Right cardiac atrium (tissue), 5 donors: ENCODE results near the gene CAPN15. TPM values are rescaled to one million over a fixed set of nuclear protein-coding genes. Genes with fewer than 3 reads are reported as not detected.

Source experiments
- ATAC-seq, 2 donors: fragments of 200-7000 bp; cut with Tn5 transposase; one replicate each; pipeline versions ENCODE4 v1.8.0 to v1.9.1; 2020; ENCODE audit warnings: moderate library complexity in 2 of 2, mild to moderate bottlenecking in 1 of 2
- DNase-seq, 3 donors: peaks; one replicate each; pipeline ENCODE4 v3.0.0-alpha.2; 2020
- H3K27ac ChIP-seq: one replicate; pipeline ENCODE4 v1.5.1; 2013; ENCODE audit warnings: mild to moderate bottlenecking, low read length, control low read depth, moderate library complexity
- H3K27me3 ChIP-seq: one replicate; pipeline ENCODE4 v1.6.1; 2013; ENCODE audit not compliant: control insufficient read depth, insufficient read depth
- H3K4me1 ChIP-seq: one replicate; pipeline ENCODE4 v1.6.1; 2013; ENCODE audit warnings: low read length; ENCODE audit not compliant: control insufficient read depth, insufficient read depth
- H3K4me3 ChIP-seq: one replicate; pipeline ENCODE4 v1.5.1; 2013; ENCODE audit warnings: low read length, control low read depth
- H3K9me3 ChIP-seq: one replicate; pipeline ENCODE4 v1.6.1; 2013; ENCODE audit warnings: low read length; ENCODE audit not compliant: control insufficient read depth
- WGBS: extraction: QIAGEN DNeasy Blood & Tissue Kit; methylation state at CpG from one replicate; pipeline ENCODE4 v1.1.7; 2013; 5-methylcytosine and 5-hydroxymethylcytosine counted together
- intact Hi-C, 4 donors: fragments of 100-400 bp; cut with DNase I; formaldehyde crosslinking; loops; one replicate each; pipeline versions ENCODE4 v1.11.0 to v1.14.0; 2022 to 2023
- polyA plus RNA-seq: library from polyadenylated mRNA; stranded (reverse); fragments of 200-250 nt; gene quantifications from one replicate; pipeline ENCODE4 v1.2.3, GENCODE V29; 2013
- total RNA-seq, 4 donors: library from RNA; stranded (reverse); fragmentation: NEBNext Ultra II Directional; extraction: Animal tissue kit (Norgen Biotek cat#: 25700); gene quantifications; one replicate each; pipeline ENCODE4 v1.2.1, GENCODE V29; 2021
- donor health status: healthy with polysubstance abuse.
- donor health status: DM: no; HTN: yes; CAD: no.
- donor health status: DM: no; HTN: no; CAD: no.
- donor health status: DM: no; HTN: yes; CAD: no; lungs with severe emphysema.
- donor health status: DM: yes; HTN: yes; CAD: no.

CAPN15 gene
- total and polyA plus RNA-seq, 5 donors: 15.4 to 22.1 (median 18.2) TPM

DNA sequence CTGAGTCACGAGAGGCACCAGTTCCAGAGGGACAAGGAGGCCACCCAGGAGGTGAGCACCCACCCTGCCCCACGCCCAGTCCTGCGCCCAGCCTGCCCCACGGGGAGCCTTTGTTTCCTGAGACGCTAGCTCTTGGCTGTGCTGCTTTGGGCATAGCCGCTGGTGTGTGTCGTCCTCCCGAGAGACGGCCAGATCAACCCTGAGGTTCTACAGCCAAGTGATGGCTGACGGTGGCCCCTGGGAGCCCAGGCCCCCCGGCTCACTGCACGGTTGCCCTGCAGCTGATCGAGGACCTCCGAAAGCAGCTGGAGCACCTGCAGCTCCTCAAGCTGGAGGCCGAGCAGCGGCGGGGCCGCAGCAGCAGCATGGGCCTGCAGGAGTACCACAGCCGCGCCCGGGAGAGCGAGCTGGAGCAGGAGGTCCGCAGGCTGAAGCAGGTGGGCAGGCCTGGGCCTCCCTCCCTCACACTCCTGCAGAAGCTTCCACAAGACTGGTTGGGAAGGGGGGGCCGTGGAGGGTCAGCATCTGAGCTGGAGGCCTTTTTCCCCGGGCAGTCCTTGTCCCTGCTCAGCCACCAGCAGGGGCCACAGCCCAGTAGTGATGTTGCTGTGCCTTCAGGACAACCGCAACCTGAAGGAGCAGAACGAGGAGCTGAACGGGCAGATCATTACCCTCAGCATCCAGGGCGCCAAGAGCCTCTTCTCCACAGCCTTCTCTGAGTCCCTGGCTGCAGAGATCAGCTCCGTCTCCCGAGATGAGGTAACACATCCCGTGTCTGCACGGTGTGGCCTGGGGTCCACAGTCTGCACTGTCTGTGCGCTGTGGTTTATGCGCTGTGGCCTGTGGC lies 7.4 kb upstream of the CAPN15 start:
- ATAC-seq (no peak), DNase-seq (peak in 2 of 3 donors; percentile 43 to 56)
- WGBS: 92% methylated on average over 35 of the region's 35 CpGs

DNA sequence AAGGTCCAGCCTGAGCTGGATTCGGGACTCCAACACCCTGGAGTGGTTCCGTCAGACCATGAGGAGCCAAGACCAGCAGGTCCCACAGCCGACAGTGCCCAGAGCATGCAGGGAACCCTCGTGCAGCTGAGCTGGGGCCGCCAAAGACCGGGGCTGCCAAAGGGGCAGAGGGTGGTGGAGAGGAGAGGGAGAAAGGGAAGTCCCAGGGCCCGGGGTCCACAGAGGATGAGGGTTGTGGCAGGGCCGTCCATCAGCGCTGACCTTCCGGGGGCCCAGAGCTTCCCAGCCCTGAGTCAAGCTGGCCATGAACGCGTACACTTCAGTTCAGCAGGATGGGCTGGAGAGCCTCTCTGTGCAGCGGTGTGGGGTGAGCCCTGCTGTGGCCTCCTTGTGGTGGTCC lies 6.7 kb upstream of the CAPN15 start:
- peaks cover 2% of the 10 kb centered on the region for H3K4me1 ChIP-seq
- WGBS: 91% methylated on average over 13 of the region's 13 CpGs
- H3K27me3 ChIP-seq: no peaks in the 10 kb centered on the region
- no peak overlapping the region for H3K27ac ChIP-seq
- intact Hi-C loops: no loop called here
- H3K4me3 ChIP-seq: no peak overlapping the region
- no peaks in the 10 kb centered on the region for H3K9me3 ChIP-seq
- ATAC-seq (no peak), DNase-seq (peak in 1 of 3 donors; percentile 51)

More for the DNA sequence above, 7.4 kb upstream of the CAPN15 start:
- Histone ChIP-seq H3K4me3 (no peak overlapping the region), H3K27ac (no peak overlapping the region), H3K27me3 (no peaks in the 10 kb centered on the region), H3K4me1 (no peaks in the 10 kb centered on the region), H3K9me3 (no peaks in the 10 kb centered on the region)
- intact Hi-C loops: no loop called here

DNA sequence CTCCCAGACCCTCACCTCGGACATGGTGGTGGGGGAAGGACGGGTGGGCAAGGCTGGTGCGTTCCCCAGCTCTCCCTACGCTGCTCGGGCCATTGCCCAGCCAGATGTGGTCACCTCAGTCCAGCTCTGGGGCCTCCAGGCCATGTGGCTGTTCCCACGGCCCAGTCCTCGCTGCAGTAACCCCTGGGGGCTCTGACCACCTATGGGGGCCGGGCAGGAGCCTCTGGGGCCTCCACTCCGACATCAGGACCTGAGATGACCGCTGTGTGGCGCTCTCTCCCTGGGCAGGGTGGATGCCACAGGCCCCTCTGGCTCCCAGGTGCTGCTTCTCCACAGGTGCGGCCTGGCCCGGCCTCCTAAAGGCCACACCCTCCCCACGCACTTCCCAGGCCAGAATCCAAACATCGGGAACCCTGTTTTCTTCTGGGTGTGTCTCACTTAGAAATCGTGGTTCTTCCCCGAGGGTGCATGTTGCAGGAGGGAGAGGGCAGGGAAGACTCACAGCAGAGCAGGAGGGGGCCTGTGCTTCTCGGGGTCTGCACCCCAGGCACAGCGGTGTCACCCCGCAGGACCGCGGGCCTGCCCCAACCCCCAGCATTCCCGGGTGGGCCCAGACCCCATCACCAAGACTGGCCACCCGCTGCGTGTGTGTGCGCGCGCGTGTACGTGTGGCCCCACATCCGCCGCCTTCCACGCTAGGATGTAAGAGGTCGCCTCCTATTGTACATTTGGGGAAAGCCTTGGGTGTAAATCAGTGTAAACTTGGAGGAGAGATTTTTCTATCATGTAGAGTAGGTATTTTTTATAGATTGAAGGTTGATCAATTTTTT lies 5.9 kb upstream of the CAPN15 start:
- intact Hi-C loops: no loop called here
- ATAC-seq: no peak
- Histone ChIP-seq H3K4me1 (peaks cover 8% of the 10 kb centered on the region), H3K4me3 (no peak overlapping the region), H3K9me3 (no peaks in the 10 kb centered on the region), H3K27ac (no peak overlapping the region), H3K27me3 (no peaks in the 10 kb centered on the region)
- DNase-seq: peak in 1 of 3 donors; percentile 51
- WGBS: 81% methylated on average over 34 of the region's 34 CpGs

DNA sequence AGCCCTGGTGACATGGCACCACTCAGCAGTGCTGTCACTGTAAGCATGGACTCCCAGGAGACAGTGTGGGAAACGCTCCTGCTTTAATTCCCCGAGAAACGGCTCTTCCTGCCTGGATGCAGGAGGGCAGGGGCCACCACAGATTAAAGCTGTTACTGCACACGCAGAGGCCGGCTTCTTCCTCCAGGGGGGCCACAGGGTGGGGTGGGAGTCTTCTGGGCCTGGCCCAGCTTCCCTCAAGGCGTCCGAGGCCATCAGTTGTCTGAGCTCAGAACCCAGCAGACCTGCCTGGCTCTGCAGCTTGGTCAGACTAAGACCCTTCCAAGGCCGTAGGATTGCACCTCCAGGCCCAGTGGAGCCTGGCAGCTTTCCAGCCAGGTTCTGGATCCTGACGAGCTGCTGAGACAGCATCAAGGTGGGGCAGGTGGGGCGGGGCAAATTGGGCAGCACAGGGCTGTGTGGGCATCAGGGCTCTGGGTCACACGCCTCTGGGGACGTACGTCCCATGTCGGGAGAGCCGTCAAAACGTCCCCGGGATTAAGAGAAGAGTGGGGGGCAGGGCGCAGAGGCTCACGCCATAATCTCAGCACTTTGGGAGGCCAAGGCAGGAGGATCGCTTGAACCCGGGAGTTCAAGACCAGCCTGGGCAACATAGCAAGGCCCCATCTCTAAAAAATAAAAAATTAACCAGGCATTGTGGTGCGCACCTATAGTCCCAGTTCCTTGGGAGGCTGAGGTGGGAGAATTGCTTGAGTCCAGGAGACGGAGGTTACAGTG lies 5.0 kb upstream of the CAPN15 start:
- DNase-seq (peak in 2 of 3 donors; percentile 72 to 74), ATAC-seq (no peak)
- Histone ChIP-seq H3K9me3 (no peaks in the 10 kb centered on the region), H3K27ac (no peak overlapping the region), H3K4me3 (no peak overlapping the region), H3K4me1 (peaks cover 8% of the 10 kb centered on the region), H3K27me3 (no peaks in the 10 kb centered on the region)
- 65% methylated on average over 23 of the region's 23 CpGs for WGBS
- intact Hi-C loops: no loop called here

DNA sequence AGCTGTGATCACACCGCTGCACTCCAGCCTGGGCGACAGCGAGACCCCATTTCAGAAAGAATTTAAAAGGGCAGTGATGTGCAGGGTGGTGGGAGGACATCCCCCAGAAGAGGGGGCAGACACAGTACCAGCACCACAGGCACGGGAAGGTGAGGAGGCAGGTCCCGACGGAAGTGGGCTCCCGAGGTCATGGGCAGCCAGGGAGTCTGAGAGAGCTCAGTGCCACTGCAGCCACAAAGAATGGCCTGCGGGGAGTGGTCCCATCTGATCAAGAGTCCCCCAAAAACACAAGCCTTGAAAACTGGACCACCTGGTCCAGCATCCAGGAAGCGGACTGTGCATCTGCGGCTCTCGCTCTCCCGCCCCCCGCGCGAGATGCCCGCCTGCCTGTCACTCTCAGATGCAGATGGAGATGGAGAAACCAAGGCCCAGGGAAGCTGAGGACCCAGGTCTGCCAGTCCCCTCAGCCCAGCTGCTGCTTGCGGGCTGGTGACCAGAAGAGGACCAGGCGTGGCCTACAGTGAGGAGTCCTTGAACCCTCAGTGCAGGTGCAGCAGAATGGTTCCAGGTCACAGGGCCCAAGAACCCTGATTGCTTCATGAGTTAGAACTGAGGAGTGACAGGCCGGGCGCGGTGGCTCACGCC lies 4.3 kb upstream of the CAPN15 start:
- intact Hi-C loops: no loop called here
- Histone ChIP-seq H3K9me3 (no peaks in the 10 kb centered on the region), H3K27me3 (no peaks in the 10 kb centered on the region), H3K4me1 (peaks cover 8% of the 10 kb centered on the region), H3K4me3 (no peak overlapping the region), H3K27ac (no peak overlapping the region)
- no peak for ATAC-seq
- WGBS: 91% methylated on average over 22 of the region's 22 CpGs
- DNase-seq: no peak

DNA sequence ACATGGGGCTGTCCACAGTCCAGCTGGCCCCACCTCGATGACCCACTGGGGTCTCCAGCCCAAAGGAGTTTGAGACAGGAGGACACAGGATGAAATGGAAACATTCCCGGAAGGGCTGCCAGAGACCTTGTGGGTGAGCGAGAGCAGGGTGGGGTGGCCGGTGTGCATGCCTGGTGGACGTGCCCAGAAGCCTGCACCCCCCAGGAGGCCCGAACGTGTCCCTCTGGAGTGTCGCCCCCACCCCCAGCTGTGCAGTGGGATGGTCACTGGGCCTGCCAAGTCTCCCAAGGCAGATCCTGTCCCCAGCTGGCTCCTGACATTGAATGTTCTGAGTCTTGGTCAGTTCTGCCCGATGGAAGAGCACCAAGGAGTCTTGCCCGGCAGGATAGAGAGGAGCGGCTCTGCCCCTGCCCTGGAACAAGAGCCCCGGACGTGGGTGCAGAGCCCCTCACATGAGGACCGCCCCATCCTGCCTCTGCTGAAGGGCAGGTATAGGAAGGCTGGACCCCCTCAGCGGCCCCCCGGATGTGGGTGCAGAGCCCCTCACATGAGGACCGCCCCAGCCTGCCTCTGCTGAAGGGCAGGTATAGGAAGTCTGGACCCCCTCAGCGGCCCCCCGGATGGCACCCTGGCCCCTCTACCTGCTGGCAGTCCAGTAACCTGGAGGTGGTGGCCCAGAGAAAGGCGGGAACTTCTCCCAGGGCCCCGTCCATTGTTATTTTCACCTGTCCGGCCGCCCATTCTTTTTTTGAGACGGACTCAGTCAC lies 3.1 kb upstream of the CAPN15 start:
- intact Hi-C loops: loop anchor here in 1 of 4 donors (5.0 kb wide), 1 partner anchor 127 kb away; the partner anchor contains the start of gene NME4

DNA sequence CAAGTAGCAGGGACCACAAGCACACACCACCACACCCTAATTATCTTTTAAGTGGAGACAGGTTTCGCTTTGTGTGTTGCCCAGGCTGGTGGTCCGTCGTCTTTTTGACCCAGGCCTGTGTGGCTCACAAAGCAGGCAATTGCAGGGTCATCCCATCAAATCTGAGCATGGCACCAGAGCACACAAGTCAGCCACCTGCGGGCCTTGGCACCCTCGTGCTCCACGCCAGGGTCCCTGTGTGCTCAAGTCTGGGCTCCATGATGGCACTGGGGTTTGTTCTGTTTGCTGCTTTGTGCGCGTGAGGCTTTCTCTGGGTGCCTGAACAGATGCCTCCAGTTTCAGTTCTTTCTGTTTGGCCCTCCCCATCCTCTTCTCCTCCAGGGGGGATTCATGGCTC lies 2.4 kb upstream of the CAPN15 start:
- intact Hi-C loops: loop anchor here in 1 of 4 donors (5.0 kb wide), 1 partner anchor 128 kb away; the partner anchor contains the start of gene NME4
- peaks cover 18% of the 10 kb centered on the region for H3K4me1 ChIP-seq
- H3K9me3 ChIP-seq: no peaks in the 10 kb centered on the region
- 91% methylated on average over 8 of the region's 8 CpGs for WGBS
- H3K4me3 ChIP-seq: no peak overlapping the region
- ATAC-seq (no peak), DNase-seq (no peak)
- no peak overlapping the region for H3K27ac ChIP-seq
- no peaks in the 10 kb centered on the region for H3K27me3 ChIP-seq

More for the DNA sequence above, 3.1 kb upstream of the CAPN15 start:
- H3K4me1 ChIP-seq: peaks cover 17% of the 10 kb centered on the region
- WGBS: 71% methylated on average over 24 of the region's 24 CpGs
- H3K9me3 ChIP-seq: no peaks in the 10 kb centered on the region
- peak in 1 of 3 donors; percentile 50 for DNase-seq
- H3K27ac ChIP-seq: no peak overlapping the region
- H3K4me3 ChIP-seq: no peak overlapping the region
- ATAC-seq: no peak
- no peaks in the 10 kb centered on the region for H3K27me3 ChIP-seq

DNA sequence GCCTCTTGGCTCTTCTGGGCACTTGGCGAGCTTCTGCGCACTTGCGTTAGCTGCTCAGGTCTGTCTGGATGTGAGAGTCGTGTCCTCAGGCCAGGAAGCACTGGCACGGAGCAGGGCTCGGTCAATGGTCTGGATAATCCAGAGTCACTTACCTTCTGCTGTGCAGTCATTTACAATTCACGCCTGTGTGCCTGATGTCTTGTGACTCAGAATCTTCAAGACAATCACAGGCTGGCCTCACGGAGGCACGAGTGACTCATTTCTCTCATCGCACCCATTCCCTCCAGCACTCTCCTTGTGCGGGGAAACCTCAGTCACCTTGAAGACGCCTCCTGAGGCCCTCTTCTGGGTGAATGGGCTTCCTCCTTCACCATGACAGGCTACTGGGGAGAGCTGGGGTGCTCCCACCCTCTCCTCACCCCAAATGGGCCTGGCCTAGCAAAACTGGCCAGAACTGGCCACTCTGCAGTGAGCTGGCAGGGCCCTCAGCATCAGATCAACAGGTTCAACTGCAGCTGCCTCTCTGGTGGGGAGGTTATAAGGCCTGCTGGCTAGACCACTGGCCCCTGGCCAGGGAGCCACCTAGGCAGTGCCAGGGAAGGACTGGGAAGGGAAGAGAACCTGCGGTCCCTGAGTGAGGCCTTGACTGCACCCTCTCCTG lies 1.9 kb upstream of the CAPN15 start:
- Histone ChIP-seq H3K4me3 (no peak overlapping the region), H3K9me3 (no peaks in the 10 kb centered on the region), H3K27me3 (no peaks in the 10 kb centered on the region), H3K27ac (peak overlapping the region; percentile 6), H3K4me1 (peaks cover 18% of the 10 kb centered on the region)
- ATAC-seq (no peak), DNase-seq (no peak)
- 70% methylated on average over 13 of the region's 13 CpGs for WGBS
- intact Hi-C loops: loop anchor here in 1 of 4 donors (5.0 kb wide), 1 partner anchor 128 kb away; the partner anchor contains the start of gene NME4

DNA sequence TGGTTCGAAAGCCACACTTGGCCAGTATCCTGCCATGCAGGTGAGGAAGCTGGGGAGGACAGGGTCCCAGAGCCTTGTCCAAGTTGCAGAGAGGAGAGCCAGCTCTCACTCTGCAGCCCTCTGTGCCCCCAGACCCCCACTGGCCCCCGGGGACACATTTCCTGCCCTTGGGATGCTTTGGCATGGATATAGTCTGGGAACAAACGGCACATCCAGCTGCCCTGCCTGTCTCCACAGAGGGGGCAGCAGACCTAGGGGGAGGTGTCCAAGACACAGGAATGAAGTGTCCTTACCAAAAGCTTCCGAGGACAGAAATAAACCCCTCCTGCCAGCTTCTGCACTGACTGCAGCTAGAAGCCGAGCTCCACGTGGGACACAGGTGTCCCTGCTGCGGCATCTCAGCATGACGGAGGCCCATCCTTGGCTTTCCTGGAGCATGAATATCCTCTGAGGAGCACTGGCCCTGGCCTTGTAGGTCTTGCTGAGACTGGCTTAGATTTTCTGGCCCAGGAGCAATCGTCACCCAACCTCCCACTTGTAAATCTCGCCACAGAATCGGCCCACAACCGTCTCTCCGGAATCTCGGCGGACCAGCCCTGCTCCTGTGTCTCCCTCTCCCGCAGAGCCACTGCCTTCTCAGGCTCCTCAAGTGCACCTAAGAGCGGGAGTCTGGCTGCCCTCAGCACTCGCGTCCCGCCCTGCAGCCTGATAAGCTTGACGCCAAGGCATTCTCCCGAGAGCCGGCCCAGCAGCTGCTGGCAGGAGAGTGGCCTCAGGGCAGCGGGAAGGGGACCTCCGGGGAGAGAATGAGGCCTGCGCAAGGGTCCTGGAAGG lies 1.1 kb upstream of the CAPN15 start:
- H3K4me1 ChIP-seq: peaks cover 18% of the 10 kb centered on the region
- DNase-seq (peak; percentile 77 to 88 (median 87)), ATAC-seq (peak; percentile 30 to 53)
- H3K27me3 ChIP-seq: no peaks in the 10 kb centered on the region
- H3K4me3 ChIP-seq: peak overlapping the region; percentile 86
- intact Hi-C loops: loop anchor here in 1 of 4 donors (5.0 kb wide), 1 partner anchor 129 kb away; the partner anchor contains the start of gene NME4
- 7% methylated on average over 26 of the region's 26 CpGs for WGBS
- H3K27ac ChIP-seq: peak overlapping the region; percentile 95
- H3K9me3 ChIP-seq: no peaks in the 10 kb centered on the region
